ENCODE data around the gene CDH23. TPM values are rescaled to one million over a fixed set of nuclear protein-coding genes. Genes with fewer than 3 reads are reported as not detected.
A peak's percentile ranks its signal among the peaks of the same experiment; 100 is the strongest.

The CDH23 gene
- total and polyA plus RNA-seq, 9 of the 15 experiments (the other 6 are each of a cell fraction or from before 2014, with no cell fraction given), result 0.18 to 1.2 (median 0.47) TPM

GRCh38 chr10:71638822-71639719, 242.4 kb downstream of the CDH23 start (continued):
- peak; percentile 6 for TF ChIP-seq SP2 (IDR thresholded peaks at IDR 0.05; ENCODE audit: extremely low read depth, low read depth, low read length, poor library complexity, severe bottlenecking)
- TF ChIP-seq AFF4 (CRISPR knock-in tag; IDR thresholded peaks at IDR 0.05), result peak; percentile 61; the same call in 1 of the 2 replicates
- TF ChIP-seq REST (IDR thresholded peaks at IDR 0.05; ENCODE audit: borderline replicate concordance), result peak; percentile 46
- no peak; the same call in 1 of the 2 replicates for TF ChIP-seq REST (CRISPR knock-in tag; IDR thresholded peaks at IDR 0.05; ENCODE audit: low read depth)
- TF ChIP-seq RBM25 (IDR thresholded peaks at IDR 0.05; ENCODE audit: low read depth, low read length, severe bottlenecking), result no peak
- TF ChIP-seq E2F8 (IDR thresholded peaks at IDR 0.05; ENCODE audit: low read depth, partially characterized antibody), result no peak
- 0 out of 2 replicates have a peak, but pooled peaks have one; percentile 62 for TF ChIP-seq ZNF431 (CRISPR knock-in tag; IDR thresholded peaks at IDR 0.05)
- TF ChIP-seq HNRNPK (IDR thresholded peaks at IDR 0.05; ENCODE audit: low read depth, low read length, poor library complexity, severe bottlenecking), result no peak
- peak; percentile 79 for TF ChIP-seq NEUROD1 (IDR thresholded peaks at IDR 0.05; ENCODE audit: borderline replicate concordance, low read depth, low read length, partially characterized antibody)
- TF ChIP-seq MTA2 (IDR thresholded peaks at IDR 0.05; ENCODE audit: low read depth), result peak; percentile 92
- TF ChIP-seq PML (IDR thresholded peaks at IDR 0.05; ENCODE audit: low read length), result peak; percentile 74; the same call in 1 of the 2 replicates
